ENCODE measurements around the gene TRMT1. TPM values are rescaled to one million over a fixed set of nuclear protein-coding genes. Genes with fewer than 3 reads are reported as not detected.

The TRMT1 gene
- total RNA-seq, 1 experiment from 2014 or later: 109 TPM

- no TSS peak for BruUV-seq (replicated peaks)
- CTCF ChIA-PET: interaction anchor here (0.5 to 2.0 kb wide), 2 partner anchors 64 to 113 kb away, joined by 5 to 33 read pairs; no protein-coding TSS in a partner anchor
- intact Hi-C loops (cut with micrococcal nuclease; ENCODE audit: unreplicated experiment): loop anchor here (5.0 kb wide), 1 partner anchor 58 kb away; no protein-coding TSS in a partner anchor
Observed at GRCh38 chr19:13090511-13091231, 25.9 kb downstream of the TRMT1 start.

GRCh38 chr19:13089857-13090507 lies 26.6 kb downstream of the TRMT1 start:
- Histone ChIP-seq H3K27me3 (replicated peaks; ENCODE audit: insufficient read depth, low read depth, low read length, poor library complexity) (no peaks in the 10 kb centered on the region), H3K36me3 (ENCODE audit: insufficient read depth, low read length, poor library complexity, severe bottlenecking) (no peaks in the 10 kb centered on the region), H3K9me3 (ENCODE audit: low read depth, low read length, poor library complexity, severe bottlenecking) (no peaks in the 10 kb centered on the region), H3K4me1 (ENCODE audit: insufficient read depth, low read length, poor library complexity, severe bottlenecking) (peaks cover 32% of the 10 kb centered on the region), H3K27ac (ENCODE audit: low read depth, low read length, poor library complexity, severe bottlenecking) (peak overlapping the region; percentile 41), H3K4me3 (ENCODE audit: low read depth, low read length, poor library complexity, severe bottlenecking) (no peak overlapping the region)
- TF ChIP-seq CTCF (conservative IDR thresholded peaks at IDR 0.05; ENCODE audit: low read depth, low read length) (no peak), EZH2 (IDR thresholded peaks at IDR 0.05; ENCODE audit: borderline replicate concordance, low read depth, low read length, poor library complexity, severe bottlenecking) (no peak)
- BruUV-seq (replicated peaks): no TSS peak
- no peak for DNase-seq (ENCODE audit: low spot score)
- intact Hi-C loops (cut with micrococcal nuclease; ENCODE audit: unreplicated experiment): loop anchor here (5.0 kb wide), 1 partner anchor 58 kb away; no protein-coding TSS in a partner anchor
- ChIA-PET CTCF (no interaction called here), POLR2A (ENCODE audit: low non-redundant PET) (no interaction called here)

More at GRCh38 chr19:13090511-13091231, 25.9 kb downstream of the TRMT1 start:
- H3K27me3 ChIP-seq (replicated peaks; ENCODE audit: insufficient read depth, low read depth, low read length, poor library complexity): no peaks in the 10 kb centered on the region
- POLR2A ChIA-PET (ENCODE audit: low non-redundant PET): no interaction called here
- H3K4me3 ChIP-seq (ENCODE audit: low read depth, low read length, poor library complexity, severe bottlenecking): no peak overlapping the region
- TF ChIP-seq CTCF (conservative IDR thresholded peaks at IDR 0.05; ENCODE audit: low read depth, low read length) (no peak), EZH2 (IDR thresholded peaks at IDR 0.05; ENCODE audit: borderline replicate concordance, low read depth, low read length, poor library complexity, severe bottlenecking) (no peak)
- peak overlapping the region; percentile 41 for H3K27ac ChIP-seq (ENCODE audit: low read depth, low read length, poor library complexity, severe bottlenecking)
- no peak for DNase-seq (ENCODE audit: low spot score)
- H3K4me1 ChIP-seq (ENCODE audit: insufficient read depth, low read length, poor library complexity, severe bottlenecking): peaks cover 35% of the 10 kb centered on the region
- no peaks in the 10 kb centered on the region for H3K36me3 ChIP-seq (ENCODE audit: insufficient read depth, low read length, poor library complexity, severe bottlenecking)
- H3K9me3 ChIP-seq (ENCODE audit: low read depth, low read length, poor library complexity, severe bottlenecking): no peaks in the 10 kb centered on the region

GRCh38 chr19:13089139-13089856 lies 27.2 kb downstream of the TRMT1 start:
- ChIA-PET POLR2A (ENCODE audit: low non-redundant PET) (no interaction called here), CTCF (no interaction called here)
- Histone ChIP-seq H3K36me3 (ENCODE audit: insufficient read depth, low read length, poor library complexity, severe bottlenecking) (no peaks in the 10 kb centered on the region), H3K4me3 (ENCODE audit: low read depth, low read length, poor library complexity, severe bottlenecking) (no peak overlapping the region), H3K4me1 (ENCODE audit: insufficient read depth, low read length, poor library complexity, severe bottlenecking) (peaks cover 30% of the 10 kb centered on the region), H3K27me3 (replicated peaks; ENCODE audit: insufficient read depth, low read depth, low read length, poor library complexity) (no peaks in the 10 kb centered on the region), H3K9me3 (ENCODE audit: low read depth, low read length, poor library complexity, severe bottlenecking) (no peaks in the 10 kb centered on the region), H3K27ac (ENCODE audit: low read depth, low read length, poor library complexity, severe bottlenecking) (no peak overlapping the region)
- intact Hi-C loops (cut with micrococcal nuclease; ENCODE audit: unreplicated experiment): no loop called here
- DNase-seq (ENCODE audit: low spot score): peak; percentile 50
- no TSS peak for BruUV-seq (replicated peaks)
- peak; percentile 44; the same call in 1 of the 2 replicates for TF ChIP-seq CTCF (conservative IDR thresholded peaks at IDR 0.05; ENCODE audit: low read depth, low read length)
- no peak for TF ChIP-seq EZH2 (IDR thresholded peaks at IDR 0.05; ENCODE audit: borderline replicate concordance, low read depth, low read length, poor library complexity, severe bottlenecking)
